Stimulated activated CD8-positive, alpha-beta memory T cell treated with anti-CD3 and anti-CD28 coated beads, Interleukin-7, amount 100 ng/mL, for 4 hours (primary cell): ENCODE measurements around the gene SDF4.
"Not testable (repeated sequence)": the region's sequence is repeated elsewhere in the genome, so short reads cannot be mapped to it uniquely, and the experiment has no call there.

ENCODE experiments used
- DNase-seq, 2 donors: peaks; one replicate each; pipeline ENCODE4 v3.0.0-alpha.2; 2020; ENCODE audit warnings: low read depth in 2 of 2

SDF4 gene

GRCh38 chr1:1198423-1199140, 33.2 kb downstream of the SDF4 start:
- DNase-seq, result no peak

- DNase-seq, result no peak
Observed at GRCh38 chr1:1197551-1198422, 34.0 kb downstream of the SDF4 start.

GRCh38 chr1:1197188-1197500, 34.7 kb downstream of the SDF4 start:
- DNase-seq, result no peak

GRCh38 chr1:1196431-1197187, 35.2 kb downstream of the SDF4 start:
- no peak for DNase-seq

GRCh38 chr1:1195726-1196125, 36.1 kb downstream of the SDF4 start:
- DNase-seq, result not testable (repeated sequence)

- no peak for DNase-seq
Observed at GRCh38 chr1:1194723-1195122, 37.1 kb downstream of the SDF4 start.

GRCh38 chr1:1191734-1192133, 40.1 kb downstream of the SDF4 start:
- DNase-seq, result no peak

GRCh38 chr1:1189111-1189510, 42.7 kb downstream of the SDF4 start:
- no peak for DNase-seq

GRCh38 chr1:1187938-1188337, 43.9 kb downstream of the SDF4 start:
- no peak for DNase-seq

GRCh38 chr1:1185101-1185765, 46.6 kb downstream of the SDF4 start:
- no peak for DNase-seq

GRCh38 chr1:1183833-1184775, 47.7 kb downstream of the SDF4 start:
- no peak for DNase-seq

GRCh38 chr1:1183221-1183747, 48.5 kb downstream of the SDF4 start:
- DNase-seq, result no peak

- DNase-seq, result no peak
Observed at GRCh38 chr1:1182491-1183220, 49.1 kb downstream of the SDF4 start.

GRCh38 chr1:1181938-1182410, 49.8 kb downstream of the SDF4 start:
- no peak for DNase-seq

- DNase-seq, result no peak
Observed at GRCh38 chr1:1181129-1181937, 50.5 kb downstream of the SDF4 start.

- DNase-seq, result no peak
Observed at GRCh38 chr1:1179983-1180861, 51.6 kb downstream of the SDF4 start.

GRCh38 chr1:1179346-1179982, 52.3 kb downstream of the SDF4 start:
- DNase-seq, result no peak
